PFSK-1 (cell line): ENCODE results near the gene CEP72.

Experiments used
- FOXP2 ChIP-seq: optimal IDR thresholded peaks from 2 replicates; pipeline ENCODE3; 2011; ENCODE audit warnings: borderline replicate concordance, control low read depth, inconsistent platforms; ENCODE audit not compliant: insufficient read depth; ENCODE audit errors: extremely low read length, extremely low read depth
- POLR2AphosphoS5 ChIP-seq: IDR thresholded peaks from 2 replicates; pipeline ENCODE4 v1.6.1; 2012; ENCODE audit warnings: low read depth, mild to moderate bottlenecking, control low read depth, low read length, moderate library complexity
- REST ChIP-seq, 2 experiments: IDR thresholded peaks; 2 replicates each; pipeline versions ENCODE4 v1.6.1 to v1.8.0; 2011 to 2012; ENCODE audit warnings: low read depth in 2 of 2, low read length in 2 of 2, control low read depth in 1 of 2, inconsistent platforms in 1 of 2, mild to moderate bottlenecking in 1 of 2, moderate library complexity in 1 of 2; ENCODE audit not compliant: insufficient read depth in 1 of 2
- SIN3A ChIP-seq: IDR thresholded peaks from 2 replicates; pipeline ENCODE4 v1.6.1; 2012; ENCODE audit warnings: mild to moderate bottlenecking, low read length, moderate library complexity, borderline replicate concordance; ENCODE audit not compliant: insufficient read depth
- TAF1 ChIP-seq: IDR thresholded peaks from 2 replicates; pipeline ENCODE4 v1.6.1; 2012; ENCODE audit warnings: low read length, control low read depth, borderline replicate concordance; ENCODE audit not compliant: insufficient read depth

CEP72 gene

GRCh38 chr5:592158-592557 is 20.0 kb upstream of the CEP72 start:
- TF ChIP-seq TAF1: no peak
- no peak for TF ChIP-seq FOXP2
- no peak for TF ChIP-seq REST (IDR thresholded peaks at IDR 0.05; ENCODE audit: insufficient read depth in 1 of 2, low read depth in 2 of 2, low read length in 2 of 2)
- no peak for TF ChIP-seq POLR2AphosphoS5
- no peak for TF ChIP-seq SIN3A

- no peak for TF ChIP-seq POLR2AphosphoS5
- no peak for TF ChIP-seq TAF1
- no peak for TF ChIP-seq REST (IDR thresholded peaks at IDR 0.05; ENCODE audit: insufficient read depth in 1 of 2, low read depth in 2 of 2, low read length in 2 of 2)
Measured at GRCh38 chr5:593511-593910, 18.6 kb upstream of the CEP72 start.

DNA sequence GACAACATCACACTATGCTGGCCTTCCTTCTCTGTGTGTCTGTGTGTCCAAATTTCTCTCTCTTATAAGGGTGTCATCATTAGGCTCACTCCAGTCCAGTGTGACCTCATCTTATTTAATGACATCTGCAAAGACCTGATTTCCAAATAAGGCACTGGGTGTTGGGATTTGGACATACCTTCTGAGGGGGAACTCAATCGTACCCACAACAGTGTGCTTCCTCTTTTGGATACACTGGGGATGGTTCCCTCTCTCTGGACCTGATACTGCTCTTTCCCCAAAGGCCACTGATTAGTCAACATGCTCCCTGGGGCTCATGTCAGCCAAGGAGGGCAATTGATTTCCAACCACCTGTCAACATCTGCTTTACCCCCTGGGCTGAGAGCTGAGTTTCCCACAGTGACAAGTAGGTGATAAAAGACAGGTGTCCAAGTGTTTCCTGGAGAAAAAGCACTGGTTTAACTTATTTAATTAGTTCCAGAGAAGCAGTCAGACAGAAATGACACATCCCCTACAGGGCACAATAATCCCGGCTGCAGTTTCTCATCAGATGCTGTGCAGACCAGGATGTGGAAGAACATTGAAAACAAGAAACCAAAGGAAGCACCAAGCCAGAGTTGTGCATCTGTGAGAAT is 17.8 kb upstream of the CEP72 start:
- TF ChIP-seq SIN3A (no peak), TAF1 (no peak), REST (IDR thresholded peaks at IDR 0.05; ENCODE audit: insufficient read depth in 1 of 2, low read depth in 2 of 2, low read length in 2 of 2) (no peak), POLR2AphosphoS5 (no peak), FOXP2 (no peak)

- TF ChIP-seq POLR2AphosphoS5 (no peak), FOXP2 (no peak), SIN3A (no peak), TAF1 (no peak), REST (IDR thresholded peaks at IDR 0.05; ENCODE audit: insufficient read depth in 1 of 2, low read depth in 2 of 2, low read length in 2 of 2) (no peak)
Measured at GRCh38 chr5:595285-595875, 16.8 kb upstream of the CEP72 start.

DNA sequence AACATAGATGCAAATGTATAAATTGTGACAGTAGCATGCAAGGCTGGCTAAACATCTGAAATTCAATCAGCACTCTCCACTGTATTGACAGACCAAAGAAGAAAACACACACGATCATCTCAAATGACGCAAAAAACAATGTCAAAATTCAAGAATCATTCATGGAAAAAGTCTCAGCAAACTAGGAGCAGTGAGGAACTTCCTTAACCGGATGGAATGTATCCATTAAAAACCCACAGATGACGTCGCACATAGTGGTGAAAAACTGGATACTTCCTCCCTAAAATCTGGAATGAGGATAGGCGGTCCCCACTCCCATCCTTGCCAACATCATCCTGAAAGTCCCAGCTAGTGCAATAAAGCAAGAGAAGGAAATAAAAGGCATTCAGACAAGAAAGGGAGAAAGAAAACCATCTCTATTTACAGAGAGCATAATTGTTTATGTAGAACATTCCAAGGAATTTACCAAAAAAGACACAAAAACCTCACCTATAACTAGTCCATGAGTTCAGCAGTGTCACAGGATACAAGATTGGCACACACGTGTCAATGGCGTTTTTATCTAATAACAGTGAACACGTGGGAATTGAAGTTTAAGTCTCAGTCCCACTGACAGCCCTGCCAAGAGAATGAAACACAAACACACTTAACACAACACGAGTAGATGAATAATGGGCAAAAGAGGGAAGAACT is 14.1 kb upstream of the CEP72 start:
- TF ChIP-seq TAF1 (no peak), POLR2AphosphoS5 (no peak), SIN3A (no peak), REST (IDR thresholded peaks at IDR 0.05; ENCODE audit: insufficient read depth in 1 of 2, low read depth in 2 of 2, low read length in 2 of 2) (no peak), FOXP2 (no peak)
